ENCODE results near the gene ANKMY2.

GRCh38 chr7:16670021-16670420 is 24.5 kb upstream of the ANKMY2 start:
- no peak for TF ChIP-seq CTCF (IDR thresholded peaks at IDR 0.05 in 4 of 5, conservative IDR thresholded peaks at IDR 0.05 in 1 of 5)
- TF ChIP-seq POLR2A (IDR thresholded peaks at IDR 0.05): no peak
